HuH-7.5 (cell line): Measurements from ENCODE around the gene ENPP6.

Experiments used
- DNase-seq: peaks from one replicate; pipeline ENCODE4 v3.0.0; 2011; ENCODE audit warnings: low spot score

The ENPP6 gene

DNA sequence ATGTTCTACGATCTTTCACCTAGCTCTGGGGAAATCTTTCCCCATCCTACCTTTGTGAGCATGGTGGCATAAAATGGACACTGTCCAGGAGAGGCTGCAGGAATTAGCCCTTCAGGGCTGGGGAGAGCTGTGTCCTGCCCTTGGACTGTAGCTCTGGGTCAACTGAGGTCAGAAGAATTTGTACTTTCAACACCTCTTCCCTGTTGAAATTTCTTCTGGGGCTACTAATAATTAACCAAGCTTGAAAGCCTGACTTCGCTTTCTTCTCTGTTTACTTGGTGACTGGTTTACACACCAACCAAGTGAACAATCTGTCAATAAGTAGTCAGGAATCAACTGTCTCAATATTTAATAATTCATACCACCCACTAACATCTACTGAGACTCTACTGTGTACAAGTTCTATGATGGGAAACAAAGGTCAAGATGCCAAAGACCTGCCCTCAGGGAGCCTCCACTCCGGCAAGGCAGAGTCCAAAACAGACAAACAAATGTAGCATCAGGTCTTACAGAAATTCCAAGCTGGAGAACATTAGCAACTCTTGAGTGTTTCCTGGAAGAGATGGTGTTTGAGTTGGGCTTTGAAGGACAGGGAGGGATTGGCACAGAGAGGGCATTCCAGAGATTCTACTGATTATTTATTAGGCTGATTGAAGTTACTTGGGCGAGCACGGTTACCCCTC is 113.1 kb downstream of the ENPP6 start:
- peak; percentile 45 for DNase-seq

DNA sequence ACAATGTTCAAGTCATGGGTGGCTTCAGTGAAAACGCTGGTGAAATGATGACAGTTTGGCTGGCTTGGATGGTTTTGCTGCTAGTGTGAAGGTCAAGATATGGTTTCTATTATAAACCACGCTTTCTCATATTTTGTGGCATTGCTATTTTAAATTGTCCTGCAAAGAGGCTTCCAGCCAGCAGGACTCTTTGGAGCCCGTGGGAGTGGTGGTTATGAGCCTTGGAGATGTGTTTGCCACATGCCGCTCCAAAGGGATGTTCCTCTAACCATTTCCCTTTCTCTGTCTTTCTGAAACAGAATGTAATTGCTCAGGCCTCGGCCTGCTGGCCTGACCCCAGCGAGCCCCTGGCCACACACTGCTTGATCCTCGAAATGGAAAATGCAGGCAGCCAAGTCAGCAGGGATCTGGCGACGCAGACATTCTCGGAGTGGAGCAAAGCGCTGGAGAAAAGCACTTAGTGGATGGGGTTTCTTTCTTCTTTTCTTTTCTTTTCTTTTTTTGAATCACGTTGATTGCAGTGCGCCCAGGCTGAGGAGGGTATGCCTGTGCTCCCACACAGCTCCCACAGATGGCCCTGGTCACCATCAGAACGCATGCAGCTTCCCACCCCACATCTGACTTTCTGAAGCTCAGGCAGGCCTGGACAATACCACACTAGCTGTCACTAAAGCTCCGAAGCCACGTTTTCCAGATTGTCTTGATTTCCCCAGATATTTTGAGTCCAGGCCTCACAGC is 114.0 kb downstream of the ENPP6 start:
- DNase-seq: no peak

DNA sequence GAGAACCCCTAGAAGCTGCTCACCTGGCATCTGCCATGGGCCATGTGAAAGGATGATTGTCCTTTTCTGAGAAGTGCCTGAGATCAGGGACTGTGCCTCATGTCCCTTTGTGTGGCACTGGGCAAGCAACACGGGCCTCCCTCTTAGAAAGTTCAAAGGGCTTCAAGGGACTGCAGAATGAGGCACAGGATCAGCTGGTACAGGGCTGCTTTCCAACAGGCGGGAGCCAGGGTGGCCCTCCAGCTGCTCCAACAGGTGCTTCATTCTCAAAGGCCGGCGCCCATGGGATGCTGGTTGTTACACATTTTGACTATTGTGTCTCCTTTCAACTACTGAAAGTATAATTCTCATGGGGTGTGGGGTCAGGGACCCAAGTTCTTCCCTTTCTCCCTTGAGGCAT is 114.7 kb downstream of the ENPP6 start:
- no peak for DNase-seq

DNA sequence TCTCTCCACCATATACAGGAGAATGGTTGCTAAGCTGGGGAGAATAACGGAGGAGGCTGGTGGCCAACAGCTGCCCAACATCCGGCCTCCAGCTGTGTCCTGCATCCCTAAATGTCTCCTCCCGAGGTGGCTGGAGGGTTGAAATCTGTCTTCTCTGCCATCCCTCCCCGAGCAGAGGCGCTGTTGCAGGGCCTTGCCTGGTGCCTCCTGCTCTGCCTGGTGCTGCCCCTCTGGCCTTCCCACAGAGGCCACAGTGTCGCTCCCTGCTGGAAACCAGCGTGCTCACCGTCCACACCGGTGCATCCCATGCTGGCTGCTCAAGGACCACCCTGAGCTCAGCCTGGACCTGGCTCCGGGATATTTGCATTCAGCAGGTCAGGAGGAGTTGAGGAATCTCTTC is 115.2 kb downstream of the ENPP6 start:
- DNase-seq: no peak

DNA sequence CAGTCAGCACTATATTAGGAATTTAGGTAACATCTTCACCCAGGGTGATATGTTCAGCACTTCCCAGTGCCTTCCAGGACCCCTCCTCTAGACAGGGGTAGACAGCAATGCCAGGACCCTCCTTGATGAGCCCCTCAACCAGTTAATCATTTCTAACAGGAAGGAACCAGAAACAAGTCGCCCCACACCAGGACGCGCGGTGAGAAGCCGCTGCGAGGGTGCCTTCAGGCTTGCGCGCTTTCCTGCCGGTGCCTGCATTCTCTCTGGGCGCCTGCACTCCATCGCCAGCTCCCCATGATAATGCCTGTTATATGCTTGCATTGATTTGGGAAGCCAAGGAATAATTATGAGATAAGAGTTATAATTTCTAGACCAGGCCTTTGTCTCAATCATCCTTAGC is 116.0 kb downstream of the ENPP6 start:
- no peak for DNase-seq

DNA sequence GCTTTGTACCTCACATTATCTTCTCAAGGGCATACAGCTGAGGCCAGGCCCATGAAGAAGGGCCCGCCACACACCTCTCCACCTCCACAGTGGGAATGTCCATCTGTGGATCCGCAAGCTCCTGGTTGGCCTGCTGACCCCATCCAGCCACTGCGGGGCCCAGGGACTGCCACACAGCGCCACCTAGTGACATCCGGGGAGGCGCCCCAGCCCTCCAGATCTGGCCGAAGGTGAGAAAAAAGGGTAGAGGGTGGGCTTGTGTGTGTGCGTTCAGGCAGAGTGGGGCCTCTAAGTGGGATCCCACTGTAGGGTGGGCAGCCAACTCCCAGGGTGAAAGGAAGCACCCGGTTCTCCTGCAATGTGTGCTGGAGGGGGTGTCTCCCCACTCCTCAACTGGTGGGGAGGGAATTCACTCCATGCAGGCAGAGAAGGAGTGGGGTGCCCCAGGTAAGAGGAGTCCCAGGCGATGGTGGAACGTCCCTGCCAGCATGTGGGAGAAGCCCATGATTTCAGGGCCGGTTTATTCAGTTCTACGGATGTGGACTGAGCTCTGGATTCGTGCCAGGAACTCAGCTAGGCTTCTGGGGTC is 117.3 kb downstream of the ENPP6 start:
- DNase-seq: no peak

DNA sequence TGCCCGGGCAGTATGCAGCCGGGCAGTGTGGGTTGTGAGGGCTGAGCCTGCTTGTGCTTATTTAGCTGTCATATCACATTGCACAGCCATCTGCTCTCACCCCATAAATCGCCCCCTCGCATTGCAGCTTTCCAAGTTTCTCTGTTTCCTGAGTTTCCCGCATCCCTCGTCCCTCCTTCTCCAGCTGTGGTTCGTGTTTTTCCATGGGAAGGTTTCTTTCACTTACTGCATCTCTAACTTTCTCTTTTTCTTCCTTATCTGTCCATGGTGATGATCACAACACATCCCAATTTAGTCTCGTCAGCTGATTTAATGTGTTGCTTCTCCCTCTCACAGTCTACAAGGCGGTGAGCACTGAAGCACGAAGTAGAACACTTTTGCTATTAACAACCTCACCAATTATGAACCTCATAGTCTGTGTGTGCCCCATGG is 118.1 kb downstream of the ENPP6 start:
- DNase-seq: no peak

DNA sequence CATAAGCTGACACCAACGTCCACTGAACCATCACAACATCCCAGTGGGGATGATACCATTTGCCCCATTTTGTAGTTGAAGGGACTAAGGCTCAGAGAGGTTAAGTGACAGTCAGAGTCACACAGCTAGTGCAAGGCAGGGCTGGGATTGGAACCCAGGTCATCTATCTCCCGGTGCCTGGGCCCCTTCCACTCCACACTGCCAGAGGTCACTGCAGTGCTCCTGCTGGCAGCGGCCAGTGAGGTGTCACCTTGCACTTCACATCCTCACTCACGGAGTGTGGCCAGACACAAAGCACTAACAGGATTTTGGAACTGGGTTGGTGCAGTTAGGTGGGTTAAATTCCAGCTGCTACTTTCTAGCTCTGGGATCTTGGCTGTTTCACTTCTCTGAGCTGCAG is 118.7 kb downstream of the ENPP6 start:
- DNase-seq: no peak

DNA sequence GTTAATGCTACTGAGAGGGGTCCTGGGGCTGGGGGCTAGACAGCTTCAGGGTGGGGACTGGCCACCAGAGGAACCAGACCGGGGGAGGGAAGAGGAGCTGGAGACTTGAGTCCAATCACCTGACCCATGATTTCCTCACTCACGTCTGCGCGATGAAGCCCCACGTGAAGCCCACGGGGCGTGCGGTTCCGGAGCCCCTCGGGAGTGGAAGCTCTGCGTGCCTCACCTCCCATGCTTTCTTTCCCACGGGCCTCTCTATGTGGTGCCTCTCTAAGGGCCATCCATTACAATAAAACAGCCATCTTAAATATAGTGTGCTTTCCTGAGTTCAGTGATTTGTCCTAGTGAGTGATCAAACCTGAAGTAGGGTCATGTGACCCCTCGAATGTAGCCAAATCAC is 119.9 kb downstream of the ENPP6 start:
- no peak for DNase-seq

DNA sequence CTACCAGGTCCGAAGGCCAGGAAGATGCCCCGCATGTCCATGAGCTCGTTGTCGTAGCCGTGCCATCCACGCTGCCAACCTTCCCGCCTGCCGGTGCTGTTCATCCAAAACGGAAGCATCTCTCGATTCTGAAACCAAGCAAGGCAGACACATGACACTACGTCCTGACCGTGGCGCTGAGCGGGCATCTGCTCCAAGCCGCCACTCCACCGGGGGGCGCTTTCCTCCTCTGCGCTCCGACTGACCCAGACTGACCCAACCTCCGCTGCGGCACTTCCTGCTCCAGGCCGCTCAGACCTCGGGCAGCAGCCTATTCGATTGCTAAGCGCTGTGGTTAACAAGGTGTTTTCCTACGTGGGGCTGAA is 120.5 kb downstream of the ENPP6 start:
- DNase-seq: no peak

DNA sequence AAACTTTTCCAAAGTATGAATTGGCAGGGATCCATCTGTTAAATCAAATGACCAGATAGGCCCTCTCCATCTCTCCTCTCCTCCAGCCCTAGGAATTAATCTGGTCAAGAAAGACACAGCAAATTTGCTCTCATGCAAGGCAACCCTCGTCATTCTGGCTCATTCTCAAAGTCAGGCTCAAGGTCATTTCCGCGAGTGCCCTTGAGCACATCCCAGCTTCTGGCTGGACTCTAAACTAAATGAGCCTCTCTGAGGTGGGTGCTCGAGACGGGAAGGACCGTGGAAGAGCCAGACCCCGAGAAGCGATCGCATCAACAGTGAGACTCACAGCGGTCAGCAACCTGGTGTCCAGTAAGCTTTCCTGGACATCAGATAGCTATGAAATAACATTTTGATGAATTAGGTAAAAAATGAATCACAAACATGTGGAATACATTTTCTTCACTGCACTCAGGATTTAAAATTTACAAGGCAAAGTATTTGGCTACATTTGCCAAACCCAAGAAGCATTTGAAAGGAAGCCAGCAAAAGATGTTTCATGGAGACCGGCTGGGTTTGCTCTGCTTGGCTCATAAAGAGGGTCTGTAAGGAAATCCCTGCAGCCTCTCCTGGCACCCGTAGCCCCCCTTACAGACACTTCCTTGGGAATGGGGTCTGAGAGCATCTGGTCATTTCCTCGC is 121.0 kb downstream of the ENPP6 start:
- DNase-seq: no peak

DNA sequence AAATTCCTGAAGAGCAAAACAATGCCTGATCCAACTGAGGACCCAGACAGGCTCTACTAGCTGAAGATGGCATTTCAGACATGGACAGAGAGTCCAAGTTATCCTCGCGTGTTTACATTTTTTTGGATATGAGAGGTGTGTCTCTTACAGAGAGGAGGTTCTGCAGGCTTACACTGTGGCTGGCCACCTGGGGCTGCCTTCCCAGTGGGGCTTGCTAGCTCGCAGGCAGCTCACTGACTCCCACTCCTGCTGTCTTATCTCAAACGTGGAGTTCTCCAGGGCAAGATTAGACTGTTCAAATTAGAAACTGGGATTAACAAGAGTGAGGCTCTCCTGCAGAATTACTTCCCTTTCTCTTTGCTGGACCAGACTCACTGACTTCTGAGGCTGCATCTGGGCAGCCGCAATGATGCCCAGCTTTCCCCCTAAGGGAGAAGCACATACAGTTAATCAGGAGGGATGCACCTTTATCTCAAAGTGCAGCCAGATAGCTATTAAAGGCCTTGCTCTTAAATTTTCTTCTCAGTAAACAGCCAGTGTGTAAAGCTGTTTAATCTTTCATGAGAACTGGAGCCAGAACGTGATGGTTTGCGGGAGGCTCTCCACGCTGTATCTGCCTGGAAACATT is 123.0 kb downstream of the ENPP6 start:
- no peak for DNase-seq

DNA sequence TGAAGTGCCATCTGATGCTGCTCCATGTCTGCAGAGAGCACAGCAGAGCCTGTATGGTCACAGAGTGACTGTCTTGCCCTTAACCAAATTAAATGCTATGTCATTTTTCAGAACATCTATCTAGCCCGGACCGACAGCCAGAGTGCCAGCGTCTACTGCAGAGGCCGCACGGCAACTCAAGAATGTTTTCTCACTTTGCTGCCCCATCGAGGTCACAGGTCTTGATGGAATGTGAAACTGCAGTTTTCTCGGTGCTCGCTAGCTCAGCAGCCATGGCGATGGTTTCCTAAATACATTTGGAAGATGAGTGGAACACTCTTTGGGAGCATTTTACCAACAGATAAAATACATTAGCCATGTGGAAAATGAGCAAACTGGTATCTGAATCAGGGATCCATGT is 125.7 kb downstream of the ENPP6 start:
- no peak for DNase-seq

DNA sequence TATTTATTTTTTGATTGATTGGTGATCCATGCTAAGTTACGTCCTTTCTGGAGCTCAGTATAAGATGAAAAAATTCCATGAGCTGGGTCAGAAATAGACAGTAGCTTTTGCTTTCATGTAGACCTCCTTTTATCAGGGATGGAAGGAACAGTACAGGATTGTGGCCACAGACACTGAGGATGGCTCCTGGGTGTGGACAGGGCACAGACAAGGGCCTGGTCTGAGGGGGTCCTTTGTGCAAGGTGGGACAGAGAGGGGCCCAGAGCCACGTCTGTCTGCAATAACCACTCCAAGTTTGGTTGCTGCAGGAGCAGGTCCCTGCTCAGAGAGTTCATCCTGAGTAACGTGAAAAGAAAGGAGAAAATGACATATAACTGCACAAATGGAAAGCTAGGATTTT is 127.1 kb downstream of the ENPP6 start:
- DNase-seq: no peak

DNA sequence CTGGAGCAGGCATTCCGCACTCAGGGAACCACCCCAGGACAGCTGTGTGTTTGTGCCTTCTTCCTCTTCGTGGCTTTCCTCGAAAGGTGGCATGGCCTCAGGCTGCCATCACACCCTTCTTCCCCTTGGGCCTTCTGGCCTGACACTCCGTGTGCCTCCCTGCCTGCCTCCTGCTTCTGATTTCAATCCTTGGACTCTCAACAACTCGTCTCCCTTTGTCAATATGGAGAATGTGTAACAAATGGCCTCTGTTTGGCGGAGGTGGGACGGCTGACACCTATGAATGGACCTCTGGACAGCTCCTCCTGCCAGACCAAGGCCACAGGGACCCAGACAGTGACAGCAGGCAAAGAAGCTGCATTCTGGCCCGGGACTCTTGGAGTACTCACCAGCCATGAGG is 137.0 kb downstream of the ENPP6 start:
- DNase-seq: no peak

DNA sequence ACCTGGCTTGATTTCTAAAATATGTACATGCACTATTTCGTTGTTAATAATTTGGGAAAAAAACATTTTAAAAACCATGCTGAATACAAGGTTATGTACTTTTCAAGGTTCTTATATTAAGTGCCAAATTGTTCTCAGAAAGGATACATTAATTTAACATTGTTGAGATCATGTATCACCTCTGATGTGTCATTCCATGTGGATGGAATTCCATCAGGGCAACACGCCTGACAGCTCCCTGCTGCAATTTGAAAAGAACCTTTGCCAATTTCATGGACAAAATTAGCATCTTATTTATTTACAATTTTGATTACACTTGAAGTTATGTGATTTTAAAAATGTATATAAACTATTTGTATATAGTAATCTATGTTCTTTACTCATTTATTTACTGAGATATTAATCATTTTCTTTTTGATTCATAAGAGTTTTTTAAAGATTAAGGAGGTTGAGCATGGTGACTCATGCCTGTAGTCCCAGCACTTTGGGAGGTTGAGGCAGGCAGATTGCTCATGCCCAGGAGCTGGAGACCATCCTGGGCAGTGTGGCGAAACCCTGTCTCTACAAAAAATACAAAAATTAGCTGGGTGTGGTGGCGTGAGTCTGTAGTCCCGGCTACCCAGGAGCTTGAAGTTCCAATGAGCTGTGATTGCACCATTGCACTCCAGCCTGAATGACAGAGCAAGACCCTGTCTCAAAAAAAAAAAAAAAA is 142.8 kb downstream of the ENPP6 start:
- DNase-seq: no peak

DNA sequence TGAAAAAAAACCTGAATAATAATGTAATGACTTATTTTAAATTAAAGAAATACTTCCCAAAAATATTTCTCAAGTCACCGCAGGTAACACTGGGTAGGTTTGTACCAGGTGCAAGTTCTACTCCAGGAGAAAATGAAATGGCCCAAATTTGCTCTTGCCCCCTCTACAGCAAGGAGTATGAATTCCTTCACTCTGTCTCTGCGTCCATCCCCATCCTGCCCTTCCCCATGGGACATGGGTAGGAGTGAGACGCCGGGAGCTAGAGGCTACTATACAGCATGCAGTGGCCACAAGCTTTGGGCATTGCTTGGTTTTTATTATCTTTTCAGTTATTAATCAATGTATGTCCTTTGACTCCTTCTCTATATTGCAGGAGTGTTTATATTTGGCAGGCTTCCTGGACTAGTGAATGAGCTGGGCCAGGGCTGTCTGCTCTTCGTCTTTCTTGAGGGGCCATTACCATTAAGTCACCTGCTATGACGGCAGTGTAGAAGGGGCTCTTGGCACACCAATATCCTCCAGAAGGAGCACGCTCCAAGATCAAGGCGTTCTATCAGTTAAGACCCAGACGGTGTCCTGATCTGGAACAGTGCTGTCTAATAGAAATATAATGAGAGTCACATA is 149.6 kb downstream of the ENPP6 start:
- DNase-seq: no peak

DNA sequence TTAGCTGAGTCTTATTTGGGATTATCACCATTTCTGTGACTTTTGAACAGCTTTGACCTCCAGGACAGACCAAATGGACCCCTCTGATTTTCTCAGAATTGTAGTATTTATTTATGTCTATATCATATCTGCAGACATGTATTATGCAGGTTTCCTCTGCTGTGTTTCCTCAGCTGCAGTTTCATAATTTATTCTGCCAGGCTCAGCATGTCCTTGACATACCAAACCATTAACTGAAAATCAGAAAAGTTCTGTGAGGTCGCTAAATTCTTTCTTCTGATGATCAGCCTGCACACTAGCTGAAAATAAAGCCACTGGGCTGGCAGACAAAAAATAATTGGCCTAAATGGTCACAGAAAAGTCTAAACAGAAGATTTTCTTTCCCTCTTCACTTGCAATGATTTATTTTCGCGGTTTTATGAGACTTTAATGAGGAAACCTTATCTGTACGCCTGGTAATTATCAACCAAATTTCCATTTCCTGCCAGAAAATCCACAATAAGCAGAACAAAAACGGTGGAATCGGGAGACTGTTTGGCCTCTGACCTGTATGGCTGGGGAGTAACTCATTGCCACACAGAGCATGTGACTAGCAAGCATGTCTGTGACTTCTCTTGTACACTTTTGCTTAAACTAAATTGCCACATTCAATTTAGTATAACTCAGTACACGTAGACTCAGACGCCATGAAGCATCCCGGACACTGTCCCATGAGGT is 150.9 kb downstream of the ENPP6 start:
- no peak for DNase-seq

DNA sequence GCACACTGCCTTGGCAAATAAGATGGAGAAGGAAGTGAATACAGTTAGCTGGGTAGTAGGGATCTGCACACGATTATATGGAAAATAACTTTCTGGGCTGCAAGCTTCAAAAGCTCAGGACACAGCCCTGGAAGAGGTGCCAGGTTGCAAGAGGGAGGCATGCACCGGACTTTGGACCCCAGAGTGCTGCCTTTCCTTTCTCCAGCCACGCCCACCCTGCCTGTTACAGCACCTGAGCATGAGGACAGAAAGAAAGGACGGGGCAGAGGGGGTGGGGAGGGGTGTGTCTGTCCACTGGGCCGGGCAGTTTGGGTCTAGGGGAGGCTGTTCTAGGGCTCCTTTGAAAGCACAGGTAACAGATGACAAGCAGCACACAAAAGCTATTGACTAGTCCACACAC is 152.8 kb downstream of the ENPP6 start:
- DNase-seq: peak; percentile 14

DNA sequence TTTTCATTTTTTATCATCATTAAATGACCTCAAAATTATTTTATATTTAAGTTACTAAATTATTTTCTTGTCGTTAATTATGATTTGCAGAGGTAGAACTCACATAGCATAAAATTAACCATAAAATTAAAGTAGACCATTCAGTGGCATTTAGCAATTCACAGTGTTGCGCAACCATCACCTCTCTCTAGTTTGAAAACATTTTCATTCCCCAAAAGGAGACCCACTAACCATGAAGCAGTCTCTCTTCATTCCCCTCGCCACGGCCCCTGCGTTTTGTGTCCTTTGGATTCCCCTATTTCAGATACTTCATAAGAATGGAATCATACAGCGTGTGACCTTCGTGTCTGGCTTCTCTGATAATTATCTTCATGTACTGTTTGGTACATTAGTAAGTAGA is 154.9 kb downstream of the ENPP6 start:
- DNase-seq: no peak

DNA sequence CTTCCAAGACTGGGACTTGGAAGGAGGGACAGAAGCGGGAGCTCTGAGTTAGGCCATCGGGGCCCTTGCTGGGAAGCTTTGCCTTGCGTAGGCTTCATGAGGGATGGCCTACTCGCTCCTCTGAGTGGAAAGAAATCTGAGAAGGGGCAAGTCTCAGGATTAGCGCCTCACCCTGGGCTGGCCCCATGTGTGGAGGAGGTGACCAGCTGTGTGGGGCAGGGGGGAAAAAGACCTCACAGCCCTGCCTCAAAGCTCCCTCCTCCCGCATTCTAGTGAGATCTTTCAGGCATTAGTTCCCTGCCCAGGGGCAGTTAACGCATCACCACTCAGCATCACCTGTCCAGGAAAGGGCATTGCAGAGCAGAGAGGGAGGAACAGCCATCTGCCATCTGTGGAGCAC is 156.1 kb downstream of the ENPP6 start:
- DNase-seq: no peak
